Stimulated activated CD8-positive, alpha-beta memory T cell treated with anti-CD3 and anti-CD28 coated beads, Interleukin-15, amount 100 ng/mL, for 1 hour (primary cell): ENCODE data around the gene BRD8.
"Not testable (repeated sequence)": the region's sequence is repeated elsewhere in the genome, so short reads cannot be mapped to it uniquely, and the experiment has no call there.

ENCODE experiments used
- DNase-seq: peaks from one replicate; pipeline ENCODE4 v3.0.0-alpha.2; 2020; ENCODE audit warnings: low read depth

Gene BRD8

GRCh38 chr5:138178516-138179276 is at the start of gene BRD8, which contains the start of gene KIF20A:
Gene BRD8 (minus strand): TSS chr5:138178630. CDS start chr5:138178614, 16 bp downstream.
Gene KIF20A (plus strand): TSS chr5:138179112. CDS start chr5:138179681, 569 bp downstream.
- DNase-seq, result peak; percentile 83

- DNase-seq, result no peak
These were observed 48.5 kb upstream of the BRD8 start for GRCh38 chr5:138226910-138227309.

GRCh38 chr5:138224712-138225111 is 46.3 kb upstream of the BRD8 start:
- DNase-seq, result no peak

- DNase-seq, result no peak
These were observed 45.1 kb upstream of the BRD8 start for GRCh38 chr5:138223532-138223931.

GRCh38 chr5:138216799-138217198 is 38.4 kb upstream of the BRD8 start:
- no peak for DNase-seq

GRCh38 chr5:138213161-138214029 is 35.0 kb upstream of the BRD8 start, which contains the start of gene CDC23:
Gene CDC23 (minus strand): TSS chr5:138213323. CDS start chr5:138213312, 11 bp downstream.
- DNase-seq, result peak; percentile 78

GRCh38 chr5:138212828-138213160 is 34.4 kb upstream of the BRD8 start:
- DNase-seq, result no peak

- no peak for DNase-seq
These were observed 32.6 kb upstream of the BRD8 start for GRCh38 chr5:138210985-138211384.

- DNase-seq, result not testable (repeated sequence)
These were observed 15.4 kb upstream of the BRD8 start for GRCh38 chr5:138193859-138194258.

- no peak for DNase-seq
These were observed 14.4 kb upstream of the BRD8 start for GRCh38 chr5:138192826-138193225.

GRCh38 chr5:138188626-138189025 is 10.2 kb upstream of the BRD8 start:
- DNase-seq, result no peak

- DNase-seq, result no peak
These were observed 7.6 kb upstream of the BRD8 start for GRCh38 chr5:138186002-138186447.

GRCh38 chr5:138182808-138183207 is 4.4 kb upstream of the BRD8 start:
- no peak for DNase-seq

- DNase-seq, result no peak
These were observed 2.4 kb upstream of the BRD8 start for GRCh38 chr5:138180841-138181240.

GRCh38 chr5:138180183-138180782 is 1.9 kb upstream of the BRD8 start:
- DNase-seq, result no peak

GRCh38 chr5:138179277-138179857 is 937 bp upstream of the BRD8 start:
- no peak for DNase-seq

GRCh38 chr5:138177941-138178515 is 402 bp downstream of the BRD8 start:
- no peak for DNase-seq

- no peak for DNase-seq
These were observed 8.1 kb downstream of the BRD8 start for GRCh38 chr5:138170299-138170698.

GRCh38 chr5:138169124-138169523 is 9.3 kb downstream of the BRD8 start:
- no peak for DNase-seq

- no peak for DNase-seq
These were observed 14.7 kb downstream of the BRD8 start for GRCh38 chr5:138163721-138164120.

- DNase-seq, result no peak
These were observed 17.7 kb downstream of the BRD8 start for GRCh38 chr5:138160706-138161105.

GRCh38 chr5:138159666-138160065 is 18.8 kb downstream of the BRD8 start:
- DNase-seq, result no peak
